ENCODE results near the gene TRABD2A.

GRCh38 chr2:84849271-84849952 is 31.5 kb downstream of the TRABD2A start:
- TF ChIP-seq POLR2A (IDR thresholded peaks at IDR 0.05) = no peak
- no peak for TF ChIP-seq CTCF (IDR thresholded peaks at IDR 0.05)
